AG10803 (cell line): ENCODE results near the gene FADS1.

Experiments
- DNase-seq: peaks from one replicate; pipeline ENCODE4 v3.0.0; 2010; ENCODE audit warnings: low read depth
- H3K4me3 ChIP-seq: 2 replicates; pipeline ENCODE4 v1.5.1; 2011; ENCODE audit warnings: mild to moderate bottlenecking, low read length, control low read depth
- CTCF ChIP-seq: conservative IDR thresholded peaks from 2 replicates; pipeline ENCODE4 v1.5.1; 2011; ENCODE audit warnings: mild to moderate bottlenecking, low read length, control low read depth, inconsistent platforms

The FADS1 gene

GRCh38 chr11:61784506-61784805 is 32.3 kb downstream of the FADS1 start:
- no peak for TF ChIP-seq CTCF
- no peak for DNase-seq
- no peak overlapping the region for H3K4me3 ChIP-seq

DNA sequence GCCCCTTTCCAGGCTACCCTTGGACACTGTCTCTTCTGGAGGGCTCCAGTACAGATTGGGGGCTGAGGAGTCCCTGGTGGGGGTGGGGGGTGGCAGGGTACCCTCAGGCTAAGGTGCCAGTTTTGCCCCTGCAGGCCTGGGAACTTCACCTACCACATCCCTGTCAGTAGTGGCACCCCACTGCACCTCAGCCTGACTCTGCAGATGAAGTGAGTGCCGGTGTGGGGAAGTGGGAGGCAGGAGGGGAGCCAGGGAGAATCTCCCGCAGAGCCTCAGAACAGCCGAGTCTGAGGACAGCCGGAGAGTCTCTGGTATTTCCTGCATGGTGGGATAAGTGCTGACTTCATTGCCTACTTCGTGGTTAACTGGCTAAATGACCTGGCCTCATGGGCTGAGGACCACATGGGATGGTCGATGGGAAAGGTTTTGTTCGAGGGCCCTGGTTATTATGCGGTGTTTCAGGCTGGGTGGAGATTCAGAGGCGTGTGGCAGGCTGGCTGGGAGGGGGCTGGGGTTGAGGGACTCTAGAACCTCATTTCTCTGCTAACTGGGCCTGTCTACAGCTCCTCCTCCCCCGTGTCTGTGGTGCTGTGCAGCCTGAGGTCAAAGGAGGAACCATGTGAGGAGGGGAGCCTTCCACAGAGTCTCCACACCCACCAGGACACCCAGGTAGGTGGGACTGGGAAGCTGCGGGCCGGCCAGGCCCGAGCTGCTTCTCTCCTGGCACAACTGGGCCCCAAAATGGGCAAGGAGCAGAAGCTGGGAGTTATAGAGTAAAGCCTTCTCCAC is 32.9 kb downstream of the FADS1 start:
- DNase-seq: peak; percentile 31
- TF ChIP-seq CTCF: no peak
- H3K4me3 ChIP-seq: no peak overlapping the region

DNA sequence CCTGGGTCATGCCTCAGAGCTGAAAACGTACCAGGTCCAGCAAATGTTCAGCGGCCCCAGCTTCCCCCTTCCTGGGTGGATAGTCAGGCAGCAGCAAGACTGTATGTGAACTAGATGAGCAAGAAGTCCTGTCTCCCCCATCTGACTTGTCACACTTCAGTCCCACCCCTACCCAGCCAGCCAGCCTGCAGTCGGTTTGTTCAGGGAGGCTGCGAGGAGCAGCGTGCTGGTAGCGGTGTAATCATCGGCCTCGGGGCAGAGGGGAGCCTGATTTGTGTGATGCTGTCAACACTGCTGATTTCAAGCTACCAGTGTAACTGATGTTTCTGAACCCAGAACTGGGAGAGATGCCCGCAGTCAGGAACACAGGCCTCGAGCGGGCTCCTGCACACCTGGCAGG is 34.0 kb downstream of the FADS1 start:
- no peak for TF ChIP-seq CTCF
- no peak overlapping the region for H3K4me3 ChIP-seq
- no peak for DNase-seq

DNA sequence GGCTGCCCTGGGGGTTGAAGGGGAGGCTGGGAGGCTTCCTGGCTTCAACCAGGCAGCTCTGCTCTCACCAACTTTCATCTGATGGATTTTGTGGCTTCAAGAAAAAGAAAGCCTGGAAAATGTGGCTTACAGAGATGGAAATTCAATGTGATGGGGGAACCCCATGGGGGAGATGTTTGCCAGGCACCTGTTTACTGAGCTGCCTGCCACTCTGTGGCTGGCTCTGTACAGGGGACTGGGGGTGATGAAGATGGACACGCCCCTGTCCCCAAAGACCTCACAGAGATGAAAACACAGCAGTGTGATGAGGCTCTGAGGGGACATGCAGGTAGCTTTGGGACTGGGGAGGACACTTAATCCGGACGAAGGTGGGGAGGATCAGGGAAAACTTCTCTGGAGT is 34.5 kb downstream of the FADS1 start:
- H3K4me3 ChIP-seq: no peak overlapping the region
- no peak for TF ChIP-seq CTCF
- DNase-seq: no peak

- no peak for TF ChIP-seq CTCF
- H3K4me3 ChIP-seq: no peak overlapping the region
- no peak for DNase-seq
Observed at GRCh38 chr11:61781585-61781984, 35.2 kb downstream of the FADS1 start.

DNA sequence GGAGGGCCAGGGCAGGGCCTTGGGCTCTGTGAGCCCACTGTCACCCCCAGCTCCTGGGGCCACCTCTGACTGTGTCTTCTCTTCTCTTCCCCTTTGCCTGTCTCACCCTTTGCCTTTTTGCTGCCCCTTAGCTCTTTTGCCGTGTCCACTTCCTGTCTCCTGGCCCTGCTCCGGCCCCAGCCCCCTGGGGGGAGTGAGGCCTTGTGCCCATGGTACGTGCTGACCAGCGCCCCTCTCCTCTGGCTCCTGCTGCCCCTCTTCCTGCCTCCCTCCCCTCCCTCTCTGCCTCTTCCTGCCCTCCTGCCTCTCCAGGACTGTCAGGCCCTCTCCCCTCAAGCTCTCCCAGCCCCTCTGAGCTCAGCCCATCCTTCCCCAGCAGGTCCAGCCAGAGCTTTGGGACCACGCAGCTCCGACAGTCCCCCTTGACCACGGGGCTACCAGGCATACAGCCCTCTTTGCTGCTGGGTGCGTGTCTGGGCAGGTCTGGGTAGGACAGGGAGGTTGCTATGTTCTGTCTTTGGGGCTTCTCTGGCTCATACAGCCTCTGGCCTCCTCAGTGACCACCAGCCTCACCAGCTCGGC is 36.1 kb downstream of the FADS1 start:
- no peak for TF ChIP-seq CTCF
- H3K4me3 ChIP-seq: no peak overlapping the region

More for the DNA sequence above, 36.1 kb downstream of the FADS1 start:
- DNase-seq: no peak
